IMR-90 (cell line): ENCODE data around the gene MICAL3. TPM values are rescaled to one million over a fixed set of nuclear protein-coding genes. Genes with fewer than 3 reads are reported as not detected.

Experiments
- ATAC-seq: fragments of 200-7000 bp; cut with Tn5 transposase; 2 replicates; pipeline ENCODE4 v1.9.1; 2020; ENCODE audit warnings: low read depth, mild to moderate bottlenecking, moderate library complexity
- BruUV-seq: library from RNA; stranded (reverse); fragments of 400-500 nt; replicated peaks from 2 replicates; lab custom pipeline; 2021; lab: Mats Ljungman, UMichigan
- CTCF ChIA-PET: fragments of 300-600 bp; formaldehyde crosslinking; extraction: SDS; loops from one replicate; lab custom pipeline; 2021; ENCODE audit warnings: antibody characterized with exemption; lab: Yijun Ruan, JAX
- POLR2A ChIA-PET: fragments of 300-600 bp; sonication (Branson Sonifier 250); formaldehyde crosslinking; loops from one replicate; lab custom pipeline; 2022; ENCODE audit warnings: antibody characterized with exemption; ENCODE audit not compliant: unreplicated experiment; lab: Charles Lee
- DNase-seq: peaks from one replicate; pipeline ENCODE4 v3.0.0; 2013
- H2AFZ ChIP-seq: replicated peaks from 2 replicates; pipeline ENCODE3; 2013; ENCODE audit warnings: low read length, mild to moderate bottlenecking; ENCODE audit not compliant: poor library complexity
- H2AK5ac ChIP-seq: 2 replicates; pipeline ENCODE4 v1.6.1; 2013; ENCODE audit warnings: low read depth, low read length, inconsistent platforms
- H2AK9ac ChIP-seq: replicated peaks from 2 replicates; pipeline ENCODE3; 2013; ENCODE audit warnings: mild to moderate bottlenecking, low read depth, low read length, moderate library complexity; ENCODE audit not compliant: poor library complexity
- H2BK120ac ChIP-seq: 2 replicates; pipeline ENCODE4 v1.6.1; 2013; ENCODE audit warnings: low read depth, low read length, inconsistent platforms
- H2BK15ac ChIP-seq: 3 replicates; pipeline ENCODE4 v1.6.1; 2013; ENCODE audit warnings: low read depth, low read length, inconsistent platforms
- H2BK20ac ChIP-seq: 2 replicates; pipeline ENCODE4 v1.6.1; 2013; ENCODE audit warnings: low read depth, mild to moderate bottlenecking, inconsistent platforms, low read length, moderate library complexity
- H2BK5ac ChIP-seq: 2 replicates; pipeline ENCODE4 v1.6.1; 2013; ENCODE audit warnings: mild to moderate bottlenecking, low read depth, low read length, inconsistent platforms; ENCODE audit not compliant: poor library complexity, severe bottlenecking
- H3K14ac ChIP-seq: replicated peaks from 2 replicates; pipeline ENCODE4 v1.6.1; 2013; ENCODE audit warnings: low read depth, low read length, inconsistent platforms
- H3K18ac ChIP-seq: 2 replicates; pipeline ENCODE4 v1.6.1; 2013; ENCODE audit warnings: low read depth, low read length, control low read depth
- H3K23ac ChIP-seq: 2 replicates; pipeline ENCODE4 v1.6.1; 2013; ENCODE audit warnings: low read depth, low read length, inconsistent platforms
- H3K27ac ChIP-seq: 2 replicates; pipeline ENCODE4 v1.5.1; 2013; ENCODE audit warnings: mild to moderate bottlenecking, control low read depth, low read length; ENCODE audit not compliant: insufficient read depth
- H3K27me3 ChIP-seq: 2 replicates; pipeline ENCODE4 v1.6.1; 2013; ENCODE audit warnings: low read length; ENCODE audit not compliant: control insufficient read depth, insufficient read depth
- H3K36me3 ChIP-seq: 2 replicates; pipeline ENCODE4 v1.6.1; 2013; ENCODE audit warnings: low read length, mixed read lengths; ENCODE audit not compliant: control insufficient read depth, insufficient read depth
- H3K4ac ChIP-seq: 2 replicates; pipeline ENCODE4 v1.6.1; 2013; ENCODE audit warnings: low read depth, low read length, inconsistent platforms
- H3K4me1 ChIP-seq: 2 replicates; pipeline ENCODE4 v1.6.1; 2013; ENCODE audit warnings: low read length, mixed read lengths; ENCODE audit not compliant: control insufficient read depth, insufficient read depth
- H3K4me2 ChIP-seq: 2 replicates; pipeline ENCODE4 v1.6.1; 2013; ENCODE audit warnings: low read depth, mild to moderate bottlenecking, control low read depth, low read length, moderate library complexity
- H3K4me3 ChIP-seq: 2 replicates; pipeline ENCODE4 v1.5.1; 2013; ENCODE audit warnings: low read depth, mild to moderate bottlenecking, control low read depth, low read length, moderate library complexity; ENCODE audit not compliant: insufficient read depth
- H3K56ac ChIP-seq: 2 replicates; pipeline ENCODE4 v1.6.1; 2013; ENCODE audit warnings: low read length, inconsistent platforms; ENCODE audit not compliant: insufficient read depth; ENCODE audit errors: extremely low read depth
- H3K79me1 ChIP-seq, 2 experiments: 2 replicates each; pipeline ENCODE4 v1.6.1; 2013; ENCODE audit warnings: low read length in 2 of 2, inconsistent platforms in 1 of 2, low read depth in 1 of 2
- H3K9ac ChIP-seq: 2 replicates; pipeline ENCODE4 v1.6.1; 2013; ENCODE audit warnings: low read depth, low read length, control low read depth
- H3K9me1 ChIP-seq: 2 replicates; pipeline ENCODE4 v1.6.1; 2013; ENCODE audit warnings: low read length, inconsistent platforms; ENCODE audit not compliant: insufficient read depth
- H3K9me3 ChIP-seq: 2 replicates; pipeline ENCODE4 v1.6.1; 2013; ENCODE audit warnings: low read length; ENCODE audit not compliant: control insufficient read depth, insufficient read depth
- H4K20me1 ChIP-seq: 2 replicates; pipeline ENCODE4 v1.6.1; 2013; ENCODE audit warnings: low read length, inconsistent platforms; ENCODE audit not compliant: insufficient read depth
- H4K5ac ChIP-seq: 2 replicates; pipeline ENCODE4 v1.6.1; 2013; ENCODE audit warnings: mild to moderate bottlenecking, low read depth, low read length, control low read depth
- H4K8ac ChIP-seq, 2 experiments: 2 replicates each; pipeline ENCODE4 v1.6.1; 2013; ENCODE audit warnings: low read depth in 2 of 2, low read length in 2 of 2, control low read depth in 1 of 2, inconsistent platforms in 1 of 2
- H4K91ac ChIP-seq: 2 replicates; pipeline ENCODE4 v1.6.1; 2013; ENCODE audit warnings: low read depth, low read length, inconsistent platforms; ENCODE audit not compliant: insufficient read depth
- MAFK ChIP-seq: IDR thresholded peaks from 2 replicates; pipeline ENCODE4 v1.6.1; 2012; ENCODE audit warnings: low read depth, low read length, improper control_type of control experiment
- MAZ ChIP-seq: IDR thresholded peaks from 2 replicates; pipeline ENCODE4 v1.6.1; 2012; ENCODE audit warnings: low read depth, mild to moderate bottlenecking, low read length, improper control_type of control experiment, moderate library complexity, borderline replicate concordance
- SMC3 ChIP-seq: fragments of 150-350 bp; IDR thresholded peaks from 2 replicates; pipeline ENCODE4 v1.6.1; 2016; ENCODE audit warnings: low read depth, mild to moderate bottlenecking, antibody characterized with exemption, low read length, moderate library complexity
- WGBS, 2 experiments: methylation state at CpG; one replicate each; pipeline versions ENCODE4 v1.1.5 to v1.1.7; 2013; ENCODE audit warnings: missing lambda C conversion rate in 2 of 2; ENCODE audit not compliant: insufficient read length in 1 of 2; ENCODE audit errors: extremely low coverage in 2 of 2; 5-methylcytosine and 5-hydroxymethylcytosine counted together
- dilution Hi-C: fragments of 300-500 bp; cut with HindIII; formaldehyde crosslinking; loops from one replicate; pipeline ENCODE4 v1.14.3; 2018; ENCODE audit warnings: low sequenced_read_pairs; ENCODE audit not compliant: unreplicated experiment
- in situ Hi-C: fragments of 300-500 bp; cut with MboI; formaldehyde crosslinking; loops from 3 replicates; pipeline ENCODE4 v1.14.3; 2019; ENCODE audit warnings: low sequenced_read_pairs, inconsistent platforms, mixed read lengths
- intact Hi-C: fragments of 100-400 bp; cut with micrococcal nuclease; formaldehyde crosslinking; loops from 2 replicates; pipeline ENCODE4 v1.10.0; 2022
- polyA plus RNA-seq, 3 experiments: library from polyadenylated mRNA; depleted of rRNA; stranded (reverse); fragments of >200 nt; gene quantifications; 2 replicates each; pipeline ENCODE4 v1.2.3, GENCODE V29; 2012; ENCODE audit warnings: low replicate concordance in 1 of 3
- total RNA-seq: library from RNA; depleted of rRNA; stranded (reverse); fragments of >200 nt; gene quantifications from 2 replicates; pipeline ENCODE4 v1.2.3, GENCODE V29; 2012

Gene MICAL3
- total and polyA plus RNA-seq, 2 of the 4 experiments (the other 2 are of a cell fraction) = 17.6 to 26.8 TPM

GRCh38 chr22:17853073-17853472, 171.3 kb downstream of the MICAL3 start:
- dilution Hi-C loops (no loop called here), intact Hi-C loops (no loop called here), in situ Hi-C loops (no loop called here)
- Histone ChIP-seq H3K14ac (no peak overlapping the region), H3K4ac (no peak overlapping the region), H3K4me2 (no peak overlapping the region), H4K5ac (no peak overlapping the region), H3K79me1 (no peaks in the 10 kb centered on the region), H3K4me3 (no peak overlapping the region), H3K23ac (no peak overlapping the region), H3K9ac (no peak overlapping the region), H3K9me1 (peaks cover 9% of the 10 kb centered on the region; the same call in 1 of the 2 replicates), H3K18ac (no peak overlapping the region), H3K36me3 (peaks cover 11% of the 10 kb centered on the region), H4K91ac (no peak overlapping the region), H3K56ac (no peak overlapping the region), H2AFZ (no peak overlapping the region), H2BK15ac (no peak overlapping the region), H3K9me3 (no peaks in the 10 kb centered on the region), H3K27ac (no peak overlapping the region), H4K8ac (no peak overlapping the region), H2BK20ac (no peak overlapping the region), H4K20me1 (no peaks in the 10 kb centered on the region), H3K4me1 (no peaks in the 10 kb centered on the region), H3K27me3 (no peaks in the 10 kb centered on the region), H2BK5ac (no peak overlapping the region), H2AK5ac (no peak overlapping the region), H2AK9ac (no peak overlapping the region), H2BK120ac (no peak overlapping the region)
- TF ChIP-seq MAFK (no peak), MAZ (no peak), SMC3 (no peak)
- ChIA-PET POLR2A (interaction anchor here (0.7 kb wide), 1 partner anchor 68 kb away, joined by 3 read pairs; no protein-coding TSS in a partner anchor), CTCF (no interaction called here)
- BruUV-seq = no TSS peak
- DNase-seq (no peak), ATAC-seq (peak; percentile 35; the same call in 1 of the 2 replicates)
- WGBS, 2 experiments = 100% methylated on average over 1 of the region's 6 CpGs; no CpG with 5 or more reads in 1 of the 2 experiments
